Activated CD8-positive, alpha-beta T cell treated with anti-CD3 and anti-CD28 coated beads for 36 hours (primary cell): ENCODE results near the gene EXOC4. TPM values are rescaled to one million over a fixed set of nuclear protein-coding genes. Genes with fewer than 3 reads are reported as not detected.

Experiments used
- ATAC-seq: fragments of 200-7000 bp; cut with Tn5 transposase; one replicate; pipeline ENCODE4 v1.10.0; 2021; ENCODE audit warnings: mild to moderate bottlenecking, moderate library complexity
- CTCF ChIA-PET: fragments of 350-600 bp; sonication (Branson Sonifier 250); formaldehyde crosslinking; loops from one replicate; lab custom pipeline; 2021; ENCODE audit warnings: antibody characterized with exemption; lab: Charles Lee
- POLR2A ChIA-PET: fragments of 350-600 bp; sonication (Branson Sonifier 250); formaldehyde crosslinking; loops from one replicate; lab custom pipeline; 2021; ENCODE audit warnings: antibody characterized with exemption; lab: Charles Lee
- DNase-seq: peaks from one replicate; pipeline ENCODE4 v3.0.0-alpha.2; 2020
- H3K27ac Mint-ChIP-seq: one replicate; pipeline ENCODE4 v1.8.0; 2021; ENCODE audit warnings: mild to moderate bottlenecking, mixed read lengths
- H3K27me3 Mint-ChIP-seq: one replicate; pipeline ENCODE4 v1.8.0; 2021; ENCODE audit warnings: mixed read lengths
- H3K36me3 Mint-ChIP-seq: one replicate; pipeline ENCODE4 v1.8.0; 2021; ENCODE audit warnings: low read depth, mixed read lengths
- H3K4me1 Mint-ChIP-seq: one replicate; pipeline ENCODE4 v1.8.0; 2021; ENCODE audit warnings: low read depth, mixed read lengths
- H3K4me3 Mint-ChIP-seq: one replicate; pipeline ENCODE4 v1.8.0; 2021; ENCODE audit warnings: mild to moderate bottlenecking, moderate library complexity, mixed read lengths
- H3K9me3 Mint-ChIP-seq: one replicate; pipeline ENCODE4 v1.8.0; 2021; ENCODE audit warnings: mixed read lengths
- CTCF ChIP-seq: fragments of 200-600 bp; IDR thresholded peaks from one replicate; pipeline ENCODE4 v1.8.0; 2022; ENCODE audit warnings: antibody characterized with exemption, mild to moderate bottlenecking
- intact Hi-C: fragments of 100-400 bp; cut with micrococcal nuclease; formaldehyde crosslinking; loops from one replicate; pipeline ENCODE4 v1.10.0; 2022
- total RNA-seq, 2 experiments: library from RNA; stranded (reverse); gene quantifications; one replicate each; pipeline ENCODE4 v1.2.3, GENCODE V29; 2021

EXOC4 gene
- total RNA-seq, 2 experiments from 2014 or later = 54.1 to 61.7 TPM

- no peak overlapping the region for H3K4me3 Mint-ChIP-seq
- H3K9me3 Mint-ChIP-seq = peaks cover 4% of the 10 kb centered on the region
- no peak overlapping the region for H3K27ac Mint-ChIP-seq
- H3K4me1 Mint-ChIP-seq = peaks cover 5% of the 10 kb centered on the region
- intact Hi-C loops = no loop called here
- peaks cover 14% of the 10 kb centered on the region for H3K36me3 Mint-ChIP-seq
- DNase-seq = no peak
- no peak for ATAC-seq
- no peak for TF ChIP-seq CTCF
- no peaks in the 10 kb centered on the region for H3K27me3 Mint-ChIP-seq
- POLR2A ChIA-PET = no interaction called here
- CTCF ChIA-PET = interaction anchor here (1.0 kb wide), 1 partner anchor 12 kb away, joined by 3 read pairs; no protein-coding TSS in a partner anchor
Measured at GRCh38 chr7:133568544-133568943, 315.7 kb downstream of the EXOC4 start.

GRCh38 chr7:133570321-133570720, 317.4 kb downstream of the EXOC4 start:
- DNase-seq = no peak
- Mint-ChIP-seq H3K9me3 (peaks cover 4% of the 10 kb centered on the region), H3K27me3 (no peaks in the 10 kb centered on the region), H3K27ac (no peak overlapping the region), H3K36me3 (peaks cover 5% of the 10 kb centered on the region), H3K4me1 (peaks cover 5% of the 10 kb centered on the region), H3K4me3 (no peak overlapping the region)
- ATAC-seq = no peak
- ChIA-PET POLR2A (no interaction called here), CTCF (no interaction called here)
- TF ChIP-seq CTCF = no peak
- intact Hi-C loops = no loop called here

- peaks cover 3% of the 10 kb centered on the region for H3K9me3 Mint-ChIP-seq
- peaks cover 4% of the 10 kb centered on the region for H3K36me3 Mint-ChIP-seq
- H3K27me3 Mint-ChIP-seq = no peaks in the 10 kb centered on the region
- H3K4me3 Mint-ChIP-seq = no peak overlapping the region
- ATAC-seq (no peak), DNase-seq (no peak)
- ChIA-PET POLR2A (no interaction called here), CTCF (no interaction called here)
- intact Hi-C loops = no loop called here
- no peak for TF ChIP-seq CTCF
- no peak overlapping the region for H3K27ac Mint-ChIP-seq
- peaks cover 5% of the 10 kb centered on the region for H3K4me1 Mint-ChIP-seq
Measured at GRCh38 chr7:133571076-133571475, 318.2 kb downstream of the EXOC4 start.

GRCh38 chr7:133572087-133572486, 319.2 kb downstream of the EXOC4 start:
- intact Hi-C loops = no loop called here
- no peak for DNase-seq
- no peaks in the 10 kb centered on the region for H3K27me3 Mint-ChIP-seq
- POLR2A ChIA-PET = no interaction called here
- no peak for TF ChIP-seq CTCF
- CTCF ChIA-PET = no interaction called here
- H3K9me3 Mint-ChIP-seq = no peaks in the 10 kb centered on the region
- no peak overlapping the region for H3K4me3 Mint-ChIP-seq
- H3K36me3 Mint-ChIP-seq = no peaks in the 10 kb centered on the region
- H3K4me1 Mint-ChIP-seq = peaks cover 5% of the 10 kb centered on the region
- H3K27ac Mint-ChIP-seq = no peak overlapping the region
- ATAC-seq = no peak

- no peak for DNase-seq
- Mint-ChIP-seq H3K4me3 (no peak overlapping the region), H3K36me3 (no peaks in the 10 kb centered on the region), H3K9me3 (no peaks in the 10 kb centered on the region), H3K27me3 (no peaks in the 10 kb centered on the region), H3K4me1 (peaks cover 5% of the 10 kb centered on the region), H3K27ac (no peak overlapping the region)
- TF ChIP-seq CTCF = no peak
- no peak for ATAC-seq
- ChIA-PET CTCF (no interaction called here), POLR2A (no interaction called here)
- intact Hi-C loops = no loop called here
Measured at GRCh38 chr7:133572843-133573242, 320.0 kb downstream of the EXOC4 start.
